Ovary (tissue), 3 donors: ENCODE data around the gene ARHGEF28.

ENCODE experiments used
- EP300 ChIP-seq: sonication (generic); formaldehyde crosslinking; IDR thresholded peaks from one replicate; pipeline ENCODE4 v1.6.1; 2017; ENCODE audit warnings: antibody characterized with exemption
- POLR2A ChIP-seq: fragments of 450-650 bp; IDR thresholded peaks from one replicate; pipeline ENCODE4 v1.6.1; 2017; ENCODE audit warnings: antibody characterized with exemption, mild to moderate bottlenecking, moderate library complexity
- TF ChIP-seq, protein P1 (sequence below), 3 donors: fragments of 450-650 bp in 2 of 3; fragments of 200-600 bp in 1 of 3; IDR thresholded peaks; one replicate each; pipeline versions ENCODE4 v1.5.1 to v1.8.0; 2016 to 2022; ENCODE audit warnings: antibody characterized with exemption in 3 of 3, mild to moderate bottlenecking in 1 of 3
- donor health status: DM: no; HTN: no; CAD: no.

GRCh38 chr5:73678322-73678740, 52.3 kb downstream of the ARHGEF28 start:
- TF ChIP-seq, protein P1, sequence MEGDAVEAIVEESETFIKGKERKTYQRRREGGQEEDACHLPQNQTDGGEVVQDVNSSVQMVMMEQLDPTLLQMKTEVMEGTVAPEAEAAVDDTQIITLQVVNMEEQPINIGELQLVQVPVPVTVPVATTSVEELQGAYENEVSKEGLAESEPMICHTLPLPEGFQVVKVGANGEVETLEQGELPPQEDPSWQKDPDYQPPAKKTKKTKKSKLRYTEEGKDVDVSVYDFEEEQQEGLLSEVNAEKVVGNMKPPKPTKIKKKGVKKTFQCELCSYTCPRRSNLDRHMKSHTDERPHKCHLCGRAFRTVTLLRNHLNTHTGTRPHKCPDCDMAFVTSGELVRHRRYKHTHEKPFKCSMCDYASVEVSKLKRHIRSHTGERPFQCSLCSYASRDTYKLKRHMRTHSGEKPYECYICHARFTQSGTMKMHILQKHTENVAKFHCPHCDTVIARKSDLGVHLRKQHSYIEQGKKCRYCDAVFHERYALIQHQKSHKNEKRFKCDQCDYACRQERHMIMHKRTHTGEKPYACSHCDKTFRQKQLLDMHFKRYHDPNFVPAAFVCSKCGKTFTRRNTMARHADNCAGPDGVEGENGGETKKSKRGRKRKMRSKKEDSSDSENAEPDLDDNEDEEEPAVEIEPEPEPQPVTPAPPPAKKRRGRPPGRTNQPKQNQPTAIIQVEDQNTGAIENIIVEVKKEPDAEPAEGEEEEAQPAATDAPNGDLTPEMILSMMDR (IDR thresholded peaks at IDR 0.05), result no peak
- no peak for TF ChIP-seq POLR2A
- no peak for TF ChIP-seq EP300
